ENCODE data around the gene ERG. TPM values are rescaled to one million over a fixed set of nuclear protein-coding genes. Genes with fewer than 3 reads are reported as not detected.

The ERG gene
- total and polyA plus RNA-seq, 4 donors: 8.6 to 30.3 (median 21.0) TPM

GRCh38 chr21:38354746-38355145 lies 143.5 kb downstream of the ERG start:
- DNase-seq (no peak), ATAC-seq (ENCODE audit: insufficient read depth, low FRiP score) (no peak)
- H3K36me3 ChIP-seq (ENCODE audit: control insufficient read depth in 4 of 4, insufficient read depth in 4 of 4, low read length in 4 of 4): no peaks in the 10 kb centered on the region
- no peaks in the 10 kb centered on the region for H3K9me3 ChIP-seq (ENCODE audit: control insufficient read depth in 4 of 4, insufficient read depth in 3 of 4, low read length in 3 of 4)
- WGBS, 2 donors: 82 to 93% methylated on average over 2 of the region's 2 CpGs
- no peak overlapping the region for H3K27ac ChIP-seq (ENCODE audit: low read depth in 1 of 2, low read length in 1 of 2)
- no peaks in the 10 kb centered on the region for H3K27me3 ChIP-seq (ENCODE audit: control insufficient read depth in 3 of 3, insufficient read depth in 3 of 3, low read length in 2 of 3)
- no peak for TF ChIP-seq CTCF (IDR thresholded peaks at IDR 0.05; ENCODE audit: control extremely low read depth, extremely low read depth)
- peaks cover 0 to 22% (median 11%) of the 10 kb centered on the region in 5 donors for H3K4me1 ChIP-seq (ENCODE audit: control insufficient read depth in 5 of 5, insufficient read depth in 5 of 5, low read length in 5 of 5)
- no peak overlapping the region for H3K9ac ChIP-seq (ENCODE audit: insufficient read depth in 1 of 2, low read length in 2 of 2)
- no peak overlapping the region for H3K4me3 ChIP-seq

GRCh38 chr21:38354231-38354630 lies 144.0 kb downstream of the ERG start:
- DNase-seq: no peak

GRCh38 chr21:38352536-38353219 lies 145.6 kb downstream of the ERG start:
- Histone ChIP-seq H3K4me1 (ENCODE audit: control insufficient read depth in 5 of 5, insufficient read depth in 5 of 5, low read length in 5 of 5) (peaks cover 0 to 26% (median 11%) of the 10 kb centered on the region in 5 donors), H3K27me3 (ENCODE audit: control insufficient read depth in 3 of 3, insufficient read depth in 3 of 3, low read length in 2 of 3) (no peaks in the 10 kb centered on the region), H3K9me3 (ENCODE audit: control insufficient read depth in 4 of 4, insufficient read depth in 3 of 4, low read length in 3 of 4) (no peaks in the 10 kb centered on the region), H3K27ac (ENCODE audit: low read depth in 1 of 2, low read length in 1 of 2) (peak overlapping the region in 1 of 2 donors; percentile 40), H3K4me3 (no peak overlapping the region), H3K9ac (ENCODE audit: insufficient read depth in 1 of 2, low read length in 2 of 2) (no peak overlapping the region), H3K36me3 (ENCODE audit: control insufficient read depth in 4 of 4, insufficient read depth in 4 of 4, low read length in 4 of 4) (no peaks in the 10 kb centered on the region)
- WGBS, 2 donors: 37 to 40% methylated on average over 6 of the region's 6 CpGs
- peak; percentile 42 for TF ChIP-seq CTCF (IDR thresholded peaks at IDR 0.05; ENCODE audit: control extremely low read depth, extremely low read depth)
- DNase-seq (peak; percentile 64 to 76 (median 73)), ATAC-seq (ENCODE audit: insufficient read depth, low FRiP score) (peak; percentile 22)

More at GRCh38 chr21:38354231-38354630, 144.0 kb downstream of the ERG start:
- Histone ChIP-seq H3K27me3 (ENCODE audit: control insufficient read depth in 3 of 3, insufficient read depth in 3 of 3, low read length in 2 of 3) (no peaks in the 10 kb centered on the region), H3K36me3 (ENCODE audit: control insufficient read depth in 4 of 4, insufficient read depth in 4 of 4, low read length in 4 of 4) (no peaks in the 10 kb centered on the region), H3K27ac (ENCODE audit: low read depth in 1 of 2, low read length in 1 of 2) (no peak overlapping the region), H3K4me3 (no peak overlapping the region), H3K4me1 (ENCODE audit: control insufficient read depth in 5 of 5, insufficient read depth in 5 of 5, low read length in 5 of 5) (peaks cover 0 to 22% (median 11%) of the 10 kb centered on the region in 5 donors), H3K9me3 (ENCODE audit: control insufficient read depth in 4 of 4, insufficient read depth in 3 of 4, low read length in 3 of 4) (no peaks in the 10 kb centered on the region), H3K9ac (ENCODE audit: insufficient read depth in 1 of 2, low read length in 2 of 2) (no peak overlapping the region)
- ATAC-seq (ENCODE audit: insufficient read depth, low FRiP score): no peak
- TF ChIP-seq CTCF (IDR thresholded peaks at IDR 0.05; ENCODE audit: control extremely low read depth, extremely low read depth): no peak
- 96% methylated on average over 10 of the region's 10 CpGs for WGBS, 2 donors
